ENCODE data around the gene UBE2I. TPM values are rescaled to one million over a fixed set of nuclear protein-coding genes. Genes with fewer than 3 reads are reported as not detected.
A peak's percentile ranks its signal among the peaks of the same experiment; 100 is the strongest.

The UBE2I gene
- total RNA-seq, 2 donors from 2014 or later: 58.8 to 59.5 TPM

GRCh38 chr16:1342526-1343427, 33.3 kb downstream of the UBE2I start:
- no peaks in the 10 kb centered on the region for H3K36me3 ChIP-seq
- no peak overlapping the region for H3K27ac ChIP-seq
- no peaks in the 10 kb centered on the region for H3K27me3 ChIP-seq
- TF ChIP-seq CTCF (IDR thresholded peaks at IDR 0.05): no peak
- peak overlapping the region in 1 of 2 donors; percentile 27 for H3K4me3 ChIP-seq
- peak; percentile 87 for DNase-seq (ENCODE audit: low spot score)
- H3K4me1 ChIP-seq: peaks cover 0 to 7% of the 10 kb centered on the region in 2 donors
- H3K9me3 ChIP-seq: no peaks in the 10 kb centered on the region

GRCh38 chr16:1343428-1344242, 34.2 kb downstream of the UBE2I start:
- no peak for DNase-seq (ENCODE audit: low spot score)
- Histone ChIP-seq H3K36me3 (peaks cover 7% of the 10 kb centered on the region), H3K4me3 (peak overlapping the region in 1 of 2 donors; percentile 27), H3K9me3 (no peaks in the 10 kb centered on the region), H3K27ac (no peak overlapping the region), H3K4me1 (peaks cover 0 to 7% of the 10 kb centered on the region in 2 donors), H3K27me3 (no peaks in the 10 kb centered on the region)
- no peak for TF ChIP-seq CTCF (IDR thresholded peaks at IDR 0.05)

GRCh38 chr16:1344499-1344898, 35.1 kb downstream of the UBE2I start:
- Histone ChIP-seq H3K27me3 (no peaks in the 10 kb centered on the region), H3K9me3 (no peaks in the 10 kb centered on the region), H3K27ac (no peak overlapping the region), H3K4me1 (peaks cover 0 to 7% of the 10 kb centered on the region in 2 donors), H3K36me3 (peaks cover 16% of the 10 kb centered on the region), H3K4me3 (no peak overlapping the region)
- TF ChIP-seq CTCF (IDR thresholded peaks at IDR 0.05): no peak
- DNase-seq (ENCODE audit: low spot score): no peak

- no peak overlapping the region for H3K27ac ChIP-seq
- no peak for DNase-seq (ENCODE audit: low spot score)
- no peak for TF ChIP-seq CTCF (IDR thresholded peaks at IDR 0.05)
- H3K27me3 ChIP-seq: no peaks in the 10 kb centered on the region
- H3K36me3 ChIP-seq: peaks cover 22% of the 10 kb centered on the region
- H3K4me3 ChIP-seq: no peak overlapping the region
- H3K4me1 ChIP-seq: peaks cover 0 to 10% of the 10 kb centered on the region in 2 donors
- no peaks in the 10 kb centered on the region for H3K9me3 ChIP-seq
Observed at GRCh38 chr16:1345087-1345486, 35.7 kb downstream of the UBE2I start.

- Histone ChIP-seq H3K36me3 (peaks cover 24% of the 10 kb centered on the region), H3K27ac (no peak overlapping the region), H3K4me3 (no peak overlapping the region), H3K4me1 (peaks cover 0 to 17% of the 10 kb centered on the region in 2 donors), H3K27me3 (no peaks in the 10 kb centered on the region), H3K9me3 (no peaks in the 10 kb centered on the region)
- DNase-seq (ENCODE audit: low spot score): no peak
- no peak for TF ChIP-seq CTCF (IDR thresholded peaks at IDR 0.05)
Observed at GRCh38 chr16:1345651-1346421, 36.4 kb downstream of the UBE2I start.
